Measurements from ENCODE around the gene RBM5.

RBM5 gene

GRCh38 chr3:50121072-50122032, 32.6 kb downstream of the RBM5 start:
- DNase-seq, result peak; percentile 72

- DNase-seq, result no peak
Measured at GRCh38 chr3:50122071-50122470, 33.4 kb downstream of the RBM5 start.

- no peak for DNase-seq
Measured at GRCh38 chr3:50122661-50123391, 34.1 kb downstream of the RBM5 start.

- DNase-seq, result no peak
Measured at GRCh38 chr3:50123394-50124051, 34.8 kb downstream of the RBM5 start.

- DNase-seq, result no peak
Measured at GRCh38 chr3:50124052-50124799, 35.5 kb downstream of the RBM5 start.

GRCh38 chr3:50124800-50125178, 36.1 kb downstream of the RBM5 start:
- no peak for DNase-seq

- no peak for DNase-seq
Measured at GRCh38 chr3:50125541-50126286, 37.0 kb downstream of the RBM5 start.

- DNase-seq, result no peak
Measured at GRCh38 chr3:50126287-50127211, 37.8 kb downstream of the RBM5 start.

- no peak for DNase-seq
Measured at GRCh38 chr3:50127251-50127691, 38.6 kb downstream of the RBM5 start.

GRCh38 chr3:50128001-50128400, 39.3 kb downstream of the RBM5 start:
- DNase-seq, result no peak

- no peak for DNase-seq
Measured at GRCh38 chr3:50130436-50130835, 41.7 kb downstream of the RBM5 start.

- DNase-seq, result no peak
Measured at GRCh38 chr3:50132421-50133282, 43.9 kb downstream of the RBM5 start.

GRCh38 chr3:50133283-50133615, 44.5 kb downstream of the RBM5 start:
- DNase-seq, result no peak

GRCh38 chr3:50134367-50134766, 45.6 kb downstream of the RBM5 start:
- DNase-seq, result no peak

- no peak for DNase-seq
Measured at GRCh38 chr3:50135964-50136363, 47.2 kb downstream of the RBM5 start.

GRCh38 chr3:50136714-50137405, 48.1 kb downstream of the RBM5 start:
- DNase-seq, result no peak

GRCh38 chr3:50137531-50137930, 48.8 kb downstream of the RBM5 start:
- no peak for DNase-seq

- no peak for DNase-seq
Measured at GRCh38 chr3:50138266-50139200, 49.8 kb downstream of the RBM5 start.

All from CD4-positive, alpha-beta T cell treated with Interleukin-12 subunit alpha and Interleukin-12 subunit beta, for 1 hour (primary cell).